ENCODE data around the gene NSL1.
"Not testable (repeated sequence)": the region's sequence is repeated elsewhere in the genome, so short reads cannot be mapped to it uniquely, and the experiment has no call there.

The NSL1 gene

DNA sequence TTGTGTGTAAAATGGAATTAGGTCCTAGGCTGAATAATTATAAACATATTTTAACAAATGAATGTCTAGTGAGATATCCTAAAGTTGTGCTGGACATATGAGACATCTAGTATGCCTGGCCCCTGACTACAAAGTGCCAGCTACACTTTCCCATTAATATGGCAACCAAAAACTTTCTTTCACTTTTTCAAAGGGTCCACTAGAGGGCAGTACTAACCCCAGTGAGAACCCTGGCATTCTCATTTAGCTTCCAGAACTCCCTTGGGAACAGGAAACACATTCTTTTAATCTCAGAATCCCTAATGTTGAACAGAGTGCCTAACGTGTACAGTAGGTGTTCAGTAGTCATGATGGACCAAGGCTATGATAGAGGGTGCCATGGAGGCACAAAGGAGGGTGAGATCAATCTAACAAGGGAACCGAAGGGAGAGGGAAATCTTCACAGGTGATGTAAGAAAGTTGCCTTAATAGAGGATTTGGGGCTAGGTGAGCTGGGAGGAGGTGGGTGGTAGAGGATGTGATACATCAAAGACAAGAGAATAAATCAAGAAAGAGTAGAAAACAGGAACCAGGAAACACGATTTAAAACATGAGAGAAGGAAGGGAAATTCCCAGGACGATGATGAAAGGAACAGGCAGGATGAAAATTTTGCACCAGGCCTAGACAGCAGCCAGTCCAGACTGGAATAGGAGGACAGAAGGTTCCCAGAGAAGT lies 41.6 kb downstream of the NSL1 start:
- DNase-seq (ENCODE audit: low read depth in 2 of 2) = no peak

DNA sequence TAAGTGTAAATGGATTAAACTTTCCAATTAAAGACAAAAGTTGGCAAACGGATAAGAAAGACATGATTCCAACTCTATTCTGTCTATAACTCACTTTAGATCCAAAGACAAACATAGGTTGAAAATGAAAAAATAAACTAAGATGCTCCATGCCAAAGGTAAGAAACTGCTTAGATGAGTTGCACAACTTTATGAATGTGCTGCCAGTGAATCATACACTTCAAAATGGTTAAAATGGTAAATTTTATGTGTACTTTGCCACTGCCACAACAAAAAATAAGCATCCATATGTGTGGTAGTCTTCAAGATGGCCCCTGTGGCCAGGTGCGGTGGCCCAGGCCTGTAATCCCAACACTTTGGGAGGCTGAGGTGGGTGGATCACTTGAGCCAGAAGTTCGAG lies 45.0 kb downstream of the NSL1 start:
- no peak for DNase-seq (ENCODE audit: low read depth in 2 of 2)

DNA sequence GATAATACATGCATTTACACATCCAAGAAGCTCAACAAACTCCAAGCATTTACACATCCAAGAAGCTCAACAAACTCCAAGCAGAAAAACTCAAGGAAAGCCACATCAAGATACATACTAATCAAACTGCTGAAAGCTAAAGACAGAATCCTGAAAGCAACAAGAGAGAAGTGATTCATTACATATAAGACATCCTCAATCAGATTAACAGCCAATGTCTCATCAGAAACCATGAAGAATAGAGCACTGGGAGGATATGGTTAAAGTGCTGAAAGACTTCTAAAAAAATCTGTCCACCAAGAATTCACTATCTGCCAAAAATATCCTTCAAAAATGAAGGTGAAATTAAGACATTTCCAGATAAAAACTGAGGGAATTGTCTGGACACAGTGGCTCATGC lies 46.3 kb downstream of the NSL1 start:
- DNase-seq (ENCODE audit: low read depth in 2 of 2) = no peak

DNA sequence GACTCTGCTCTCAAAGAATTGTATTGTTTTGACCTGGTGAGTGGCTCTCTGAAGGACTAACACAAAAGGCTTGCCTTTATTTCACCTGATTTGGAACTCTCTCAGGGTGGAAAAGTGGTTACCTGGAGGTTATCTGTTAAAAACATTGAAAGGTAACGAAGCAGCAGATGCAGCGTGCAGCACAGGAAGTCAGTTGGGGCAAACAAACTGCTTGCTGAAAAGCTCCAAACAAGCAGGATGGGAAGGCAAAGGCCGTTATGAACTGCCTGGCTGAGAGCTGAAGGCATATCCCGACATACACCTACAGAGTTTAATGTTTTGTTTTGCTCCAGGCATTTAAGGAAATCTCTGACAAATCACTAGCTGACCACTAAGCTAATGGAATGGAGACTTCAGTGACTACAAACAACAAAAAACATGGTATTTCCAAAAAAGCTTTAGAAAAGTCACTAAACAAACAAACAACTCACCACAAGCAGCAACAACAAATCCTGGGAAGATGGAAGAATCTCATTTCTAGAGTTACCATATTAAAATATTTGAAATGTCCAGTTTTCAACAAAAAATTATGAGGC lies 47.6 kb downstream of the NSL1 start:
- no peak for DNase-seq (ENCODE audit: low read depth in 2 of 2)

DNA sequence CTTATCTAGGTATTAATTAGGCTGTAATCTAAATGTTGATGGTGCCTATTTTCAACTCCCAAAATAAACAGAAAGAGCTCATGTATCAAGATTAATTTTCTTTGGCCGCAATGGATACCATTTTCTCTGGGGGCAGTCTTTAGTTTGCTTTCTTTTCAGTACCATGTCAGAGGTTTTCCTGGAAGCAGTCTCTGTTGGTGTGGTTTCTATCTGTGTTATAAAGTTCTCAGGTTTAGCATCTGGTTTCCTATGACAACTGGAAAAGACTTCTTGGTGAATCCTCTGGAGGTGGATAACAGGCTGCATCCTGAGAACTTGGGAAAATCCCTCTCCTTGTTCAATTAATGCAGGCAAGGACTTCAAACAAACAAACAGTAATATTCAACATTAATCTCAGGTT lies 53.2 kb downstream of the NSL1 start:
- no peak for DNase-seq (ENCODE audit: low read depth in 2 of 2)

GRCh38 chr1:212737559-212737958 lies 54.0 kb downstream of the NSL1 start:
- no peak for DNase-seq (ENCODE audit: low read depth in 2 of 2)

DNA sequence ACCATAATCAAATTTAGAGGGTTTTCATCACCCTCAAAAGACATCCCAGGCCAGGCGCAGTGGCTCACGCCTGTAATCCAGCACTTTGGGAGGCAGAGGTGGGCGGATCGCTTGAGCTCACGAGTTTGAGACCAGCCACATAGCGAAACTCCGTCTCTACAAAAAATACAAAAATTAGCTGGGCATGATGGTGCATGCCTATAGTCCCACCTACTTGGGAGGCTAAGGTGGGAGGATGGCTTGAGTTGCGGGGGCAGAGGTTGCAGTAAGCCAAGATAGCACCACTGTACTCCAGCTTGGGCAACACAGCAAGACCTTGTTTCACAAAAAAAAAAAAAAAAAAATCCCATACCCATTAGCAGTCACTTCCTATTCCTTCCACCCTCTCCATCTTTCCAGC lies 58.5 kb downstream of the NSL1 start:
- DNase-seq (ENCODE audit: low read depth in 2 of 2) = no peak

- no peak for DNase-seq (ENCODE audit: low read depth in 2 of 2)
These were observed 59.9 kb downstream of the NSL1 start for GRCh38 chr1:212731630-212732029.

- DNase-seq (ENCODE audit: low read depth in 2 of 2) = no peak
These were observed 63.0 kb downstream of the NSL1 start for GRCh38 chr1:212728606-212729005.

GRCh38 chr1:212727386-212728181 lies 64.0 kb downstream of the NSL1 start:
- no peak for DNase-seq (ENCODE audit: low read depth in 2 of 2)

GRCh38 chr1:212724679-212725078 lies 66.9 kb downstream of the NSL1 start:
- DNase-seq (ENCODE audit: low read depth in 2 of 2) = not testable (repeated sequence)

GRCh38 chr1:212722270-212722957 lies 69.2 kb downstream of the NSL1 start:
- DNase-seq (ENCODE audit: low read depth in 2 of 2) = no peak

DNA sequence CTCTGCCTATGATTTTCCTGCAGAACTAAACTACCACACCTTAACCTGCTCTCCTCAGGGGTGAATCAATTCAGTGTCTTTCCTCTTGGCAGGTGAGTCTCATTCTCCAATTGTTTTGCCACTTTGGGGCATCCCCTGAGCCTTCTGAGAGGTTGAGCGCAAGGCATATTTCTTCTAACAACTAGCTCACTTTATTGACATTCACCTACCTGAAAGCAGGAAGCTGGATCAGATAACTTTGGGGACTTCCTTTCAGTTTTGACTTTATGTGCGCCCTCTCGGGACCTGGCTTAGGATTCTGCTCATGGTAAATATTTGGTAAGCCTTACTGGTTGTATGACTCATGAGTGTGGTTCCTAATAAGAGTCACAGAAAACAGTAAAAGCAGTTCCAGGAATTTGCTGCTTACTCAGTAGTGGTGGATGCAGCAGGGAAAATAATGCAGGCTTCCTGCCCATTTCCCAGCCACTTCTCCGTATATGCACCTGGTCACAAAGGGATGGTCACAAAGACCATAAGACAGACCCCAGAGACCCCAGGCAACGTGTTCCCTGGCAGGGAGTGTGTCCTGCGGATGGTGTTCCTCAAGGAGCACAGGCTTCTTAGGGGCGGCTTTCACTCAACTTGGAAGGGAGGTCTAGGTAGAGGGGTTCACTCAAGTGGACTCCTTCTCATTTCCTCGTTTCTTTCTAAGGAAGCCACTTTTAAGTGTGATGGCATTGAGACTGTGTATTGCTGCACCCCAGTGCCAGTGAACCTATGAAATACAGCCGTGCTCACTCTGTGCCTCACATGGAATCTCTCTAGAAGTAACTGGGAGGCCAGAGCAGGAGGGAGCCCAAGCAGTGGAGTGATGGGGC lies 70.0 kb downstream of the NSL1 start:
- no peak for DNase-seq (ENCODE audit: low read depth in 2 of 2)

DNA sequence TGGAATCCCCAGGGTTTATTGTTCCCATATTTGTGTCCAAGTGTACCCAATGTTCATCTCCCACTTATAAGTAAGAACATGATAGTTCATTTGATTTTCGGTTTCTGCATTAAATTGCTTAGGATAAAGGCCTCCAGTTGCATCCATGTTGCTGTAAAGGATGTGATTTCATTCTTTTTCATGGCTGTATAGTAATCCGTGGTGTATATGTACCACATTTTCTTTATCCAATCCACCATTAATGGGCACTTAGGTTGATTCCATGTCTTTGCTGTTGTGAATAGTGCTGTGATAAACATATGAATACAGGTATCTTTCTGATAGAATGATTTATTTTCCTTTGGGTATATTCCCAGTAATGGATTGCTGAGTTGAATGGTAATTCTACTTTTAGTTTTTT lies 71.9 kb downstream of the NSL1 start:
- no peak for DNase-seq (ENCODE audit: low read depth in 2 of 2)

DNA sequence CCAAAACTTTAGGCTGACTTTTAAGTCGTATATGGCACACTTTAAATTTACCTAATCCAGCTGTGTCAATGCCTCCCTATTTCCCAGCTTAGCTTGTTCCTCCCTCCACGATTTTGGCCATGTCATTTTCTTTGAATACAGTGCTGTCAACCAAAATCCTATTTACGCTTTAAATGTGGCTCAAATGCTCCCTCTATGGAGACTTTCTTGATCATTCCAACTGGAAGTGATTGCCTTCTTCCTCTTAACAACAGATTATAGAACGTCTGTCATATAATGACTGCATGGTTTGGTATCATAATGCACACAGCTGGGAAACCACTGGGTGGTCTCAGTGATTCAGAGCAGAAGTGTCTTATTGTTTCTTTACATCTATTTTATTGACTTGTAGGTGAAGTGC lies 73.1 kb downstream of the NSL1 start:
- DNase-seq (ENCODE audit: low read depth in 2 of 2) = no peak

- no peak for DNase-seq (ENCODE audit: low read depth in 2 of 2)
These were observed 75.4 kb downstream of the NSL1 start for GRCh38 chr1:212716161-212716560.

- no peak for DNase-seq (ENCODE audit: low read depth in 2 of 2)
These were observed 78.0 kb downstream of the NSL1 start for GRCh38 chr1:212713465-212714136.

- no peak for DNase-seq (ENCODE audit: low read depth in 2 of 2)
These were observed 78.9 kb downstream of the NSL1 start for GRCh38 chr1:212712451-212713303.

DNA sequence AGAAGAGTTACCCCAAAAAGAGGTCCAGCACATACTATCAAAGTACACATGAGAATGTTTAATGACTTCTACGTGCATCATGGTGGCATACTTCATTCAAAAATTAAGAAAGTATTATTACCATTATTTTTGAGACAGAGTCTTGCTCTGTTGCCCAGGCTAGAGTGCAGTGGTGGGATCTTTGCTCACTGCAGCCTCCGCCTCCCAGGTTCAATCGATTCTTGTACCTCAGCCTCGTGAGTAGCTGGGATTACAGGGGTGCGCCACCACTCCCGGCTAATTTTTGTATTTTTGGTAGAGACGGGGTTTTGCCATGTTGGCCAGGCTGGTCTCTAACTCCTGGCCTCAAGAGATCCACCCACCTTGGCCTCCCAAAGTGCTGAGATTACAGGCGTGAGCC lies 79.6 kb downstream of the NSL1 start:
- not testable (repeated sequence) for DNase-seq (ENCODE audit: low read depth in 2 of 2)

DNA sequence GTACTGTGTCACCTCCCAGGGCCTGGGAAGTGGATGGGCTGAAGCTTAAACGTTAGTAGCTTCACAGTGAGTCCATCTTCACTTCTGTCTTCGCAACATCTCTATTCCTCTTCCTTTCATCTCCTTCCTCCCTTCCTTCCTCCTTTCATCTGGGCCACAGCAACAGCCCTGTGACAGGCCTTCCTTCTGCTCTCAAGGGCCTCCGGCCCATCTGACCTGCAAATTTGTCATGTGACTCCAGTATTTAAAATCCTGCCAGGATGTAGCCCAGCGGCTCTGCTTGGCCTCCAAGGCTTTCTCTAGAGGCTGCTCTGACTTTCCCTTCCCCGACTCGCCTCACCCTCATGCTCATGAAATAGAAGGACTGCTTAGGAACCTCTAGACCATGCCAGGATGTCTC lies 81.0 kb downstream of the NSL1 start:
- no peak for DNase-seq (ENCODE audit: low read depth in 2 of 2)
